AG08395 (cell line): ENCODE measurements around the gene NKAPL.
A peak's percentile ranks its signal among the peaks of the same experiment; 100 is the strongest.

ENCODE experiments used
- DNase-seq: peaks from one replicate; pipeline ENCODE4 v3.0.0; 2012; ENCODE audit warnings: mixed read lengths, low spot score

Gene NKAPL

DNA sequence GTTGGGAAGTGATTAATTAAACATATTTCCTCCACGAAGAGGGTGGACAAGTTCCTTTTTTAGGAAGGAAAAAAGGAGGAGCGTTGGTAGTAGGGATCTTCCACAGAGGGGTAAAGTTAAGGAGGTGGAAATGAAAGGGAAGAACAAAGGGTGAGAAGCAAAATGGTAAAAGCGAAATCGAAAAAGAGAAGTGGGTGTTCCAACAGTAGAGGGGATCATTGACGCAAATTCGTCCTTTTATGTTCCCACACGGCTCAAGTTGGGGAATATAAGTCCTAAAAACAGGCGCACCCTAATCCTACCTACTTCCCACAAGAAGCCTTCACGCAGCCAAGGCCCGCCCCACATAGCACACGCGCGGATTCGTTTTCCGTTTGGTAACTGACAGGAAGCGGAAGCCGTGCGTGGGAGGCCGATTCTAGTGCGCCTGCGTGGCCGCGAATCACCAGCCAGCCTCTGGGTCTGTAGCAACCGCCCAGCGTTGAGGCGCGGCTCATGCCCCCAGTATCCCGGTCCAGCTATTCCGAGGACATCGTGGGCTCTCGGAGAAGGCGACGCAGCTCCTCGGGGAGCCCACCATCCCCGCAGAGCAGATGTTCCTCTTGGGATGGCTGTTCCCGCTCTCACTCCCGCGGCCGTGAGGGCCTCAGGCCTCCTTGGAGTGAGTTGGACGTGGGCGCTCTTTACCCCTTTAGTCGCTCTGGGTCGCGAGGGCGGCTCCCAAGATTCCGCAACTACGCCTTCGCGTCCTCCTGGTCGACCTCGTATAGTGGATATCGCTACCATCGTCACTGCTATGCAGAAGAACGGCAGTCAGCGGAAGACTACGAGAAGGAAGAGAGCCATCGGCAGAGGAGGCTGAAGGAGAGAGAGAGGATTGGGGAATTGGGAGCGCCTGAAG is at the start of gene NKAPL:
NKAPL (plus strand) TSS at position 421 of the 901 bp plus-strand sequence; CDS start at position 496, 75 bp downstream.
- peak; percentile 56 for DNase-seq

DNA sequence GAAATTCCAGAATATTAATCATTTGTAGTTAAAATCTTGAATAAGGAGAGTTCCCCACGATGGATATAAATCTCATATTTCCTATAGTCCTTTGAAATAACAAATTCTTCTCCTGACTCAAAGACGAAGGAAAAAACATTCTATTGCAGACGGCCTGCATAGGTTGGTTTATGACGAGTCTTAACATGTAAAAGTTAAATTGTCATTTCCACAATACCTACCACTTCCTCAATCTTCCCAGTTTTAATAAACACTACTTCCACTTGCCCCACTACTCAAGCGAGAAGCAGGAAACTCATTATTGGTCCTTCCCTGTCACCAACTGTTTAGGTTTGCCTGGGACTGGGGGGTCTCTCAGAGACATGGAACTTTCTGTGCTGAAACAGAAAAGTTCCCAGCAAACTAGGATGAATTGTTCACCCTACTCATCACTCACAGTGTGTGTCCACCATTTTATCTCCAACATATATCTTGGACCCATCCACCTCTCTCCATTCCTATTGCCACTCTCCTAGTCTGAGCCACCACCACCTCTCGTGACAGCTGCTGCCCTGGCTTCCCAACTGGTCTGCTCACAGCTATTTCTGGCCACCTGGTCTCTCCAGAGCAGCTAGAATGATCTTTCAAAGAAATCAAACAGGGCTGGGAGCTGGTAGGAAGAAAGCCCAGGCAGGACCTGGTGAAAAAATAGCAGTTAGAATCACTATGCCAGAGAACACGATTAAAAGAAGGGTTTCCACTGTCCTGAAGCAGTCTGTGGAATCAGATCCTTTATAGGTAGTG is 49.2 kb upstream of the NKAPL start:
- no peak for DNase-seq

DNA sequence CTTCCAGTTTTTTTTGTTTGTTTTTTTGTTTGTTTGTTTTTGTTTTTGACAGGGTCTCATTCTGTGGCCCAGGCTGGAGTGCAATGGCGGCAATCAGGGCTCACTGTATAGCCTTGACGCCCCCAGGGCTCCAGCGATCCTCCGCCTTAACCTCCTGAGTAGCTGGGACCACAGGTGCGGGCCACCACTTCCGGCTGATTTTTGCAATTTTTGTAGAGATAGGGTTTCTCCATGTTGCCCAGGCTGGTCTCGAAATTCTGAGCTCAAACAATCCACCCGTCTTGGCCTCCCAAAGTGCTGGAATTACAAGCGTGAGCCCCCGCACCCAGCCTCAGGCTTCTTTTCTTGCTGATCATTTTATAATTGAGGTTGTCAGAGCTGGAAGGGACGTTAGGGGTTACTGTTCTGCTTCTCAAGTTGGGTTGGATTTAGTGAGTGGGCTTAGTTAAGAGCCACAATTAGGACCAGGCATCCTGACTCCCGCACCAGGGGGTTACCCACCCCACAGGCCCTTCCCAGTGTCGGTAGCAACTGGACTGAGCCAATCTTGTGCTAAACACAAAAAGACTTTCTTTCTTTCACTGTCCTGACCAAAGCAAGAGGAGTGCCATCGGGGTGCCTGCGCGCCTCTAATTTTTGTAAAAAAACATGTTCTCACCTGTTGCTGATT is 47.1 kb upstream of the NKAPL start:
- no peak for DNase-seq

DNA sequence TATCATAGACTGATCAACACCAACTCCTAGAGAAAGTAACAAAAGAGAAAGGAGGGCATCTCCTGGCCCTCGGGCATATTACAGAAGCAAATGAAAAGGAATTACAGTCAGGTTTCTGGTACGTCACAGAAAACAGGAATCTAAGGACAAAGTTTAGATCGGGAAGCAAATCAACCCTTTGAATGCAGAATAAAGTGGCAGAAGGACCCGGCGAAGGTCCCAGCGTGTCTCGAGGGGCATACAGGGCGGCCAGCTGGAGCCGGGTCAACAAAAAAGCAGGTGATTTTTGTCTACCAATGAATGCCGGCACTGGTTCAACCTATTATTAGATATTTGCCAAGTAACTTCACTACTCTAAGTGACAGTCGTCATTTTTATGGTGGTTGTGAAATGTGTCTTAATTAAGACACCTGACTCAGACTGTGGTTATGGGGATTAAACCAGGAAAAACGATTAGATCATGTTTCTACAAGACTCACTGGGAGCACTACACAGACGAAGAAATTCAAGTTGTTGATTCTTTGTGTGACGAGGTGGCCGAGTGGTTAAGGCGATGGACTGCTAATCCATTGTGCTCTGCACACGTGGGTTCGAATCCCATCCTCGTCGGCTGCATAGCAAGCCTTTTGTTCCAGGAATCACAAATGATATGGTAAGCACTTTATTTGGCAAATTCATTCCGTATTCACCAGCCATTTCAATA is 46.4 kb upstream of the NKAPL start:
- DNase-seq, result peak; percentile 66

DNA sequence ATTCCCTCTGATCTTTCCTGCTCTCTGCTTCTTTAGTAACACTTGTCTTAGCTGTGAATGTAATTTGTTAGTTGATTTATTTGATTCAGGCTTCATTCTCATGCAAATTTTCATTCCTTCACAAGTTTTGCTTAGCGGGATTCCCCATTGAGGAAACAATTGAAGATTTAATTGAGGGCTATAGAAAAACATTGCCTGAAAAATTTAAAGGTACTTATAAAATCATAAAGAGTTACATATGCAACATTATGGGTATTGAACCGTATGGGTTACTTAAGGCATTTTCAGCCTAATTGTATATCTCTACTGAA is 45.9 kb upstream of the NKAPL start:
- DNase-seq, result no peak

DNA sequence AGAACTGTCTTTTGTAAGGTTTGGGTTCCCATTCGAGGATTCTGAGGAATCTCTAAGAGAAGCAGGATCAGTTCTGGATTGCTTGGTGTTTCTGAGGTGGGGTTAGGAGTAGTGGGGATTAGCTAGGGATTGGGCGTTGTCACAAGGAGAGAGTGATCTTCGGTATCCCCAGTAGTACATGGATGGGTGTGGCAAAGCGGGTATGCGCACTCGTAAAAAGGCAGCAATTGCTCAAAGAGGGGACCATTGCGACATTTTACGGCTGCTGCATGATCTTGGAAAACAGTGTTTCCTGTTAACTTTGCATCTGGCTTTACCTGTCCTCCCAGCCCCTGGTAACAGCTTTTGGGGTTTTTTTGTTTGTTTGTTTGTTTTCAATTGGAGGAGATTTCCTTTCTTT is 43.7 kb upstream of the NKAPL start:
- DNase-seq, result no peak

DNA sequence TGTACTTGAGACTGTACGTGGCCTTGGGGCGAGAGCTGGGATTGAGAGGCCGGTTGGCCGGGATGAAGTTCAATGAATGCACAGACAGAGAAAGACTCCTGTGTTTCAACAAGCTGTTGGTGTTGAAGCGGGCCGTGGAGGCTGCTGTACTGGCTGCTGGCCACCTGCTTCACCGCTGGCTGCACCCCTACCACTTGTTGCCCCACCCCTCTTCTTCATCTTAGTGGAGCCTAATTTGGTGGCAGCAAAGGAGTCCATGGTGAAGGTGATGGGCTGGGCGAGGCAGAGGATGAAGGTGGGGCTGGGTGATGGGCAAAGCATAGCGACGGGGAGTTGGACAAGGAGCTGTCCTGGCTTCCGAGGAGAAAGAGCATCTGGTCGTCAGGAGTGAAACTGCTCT is 41.2 kb upstream of the NKAPL start:
- no peak for DNase-seq

DNA sequence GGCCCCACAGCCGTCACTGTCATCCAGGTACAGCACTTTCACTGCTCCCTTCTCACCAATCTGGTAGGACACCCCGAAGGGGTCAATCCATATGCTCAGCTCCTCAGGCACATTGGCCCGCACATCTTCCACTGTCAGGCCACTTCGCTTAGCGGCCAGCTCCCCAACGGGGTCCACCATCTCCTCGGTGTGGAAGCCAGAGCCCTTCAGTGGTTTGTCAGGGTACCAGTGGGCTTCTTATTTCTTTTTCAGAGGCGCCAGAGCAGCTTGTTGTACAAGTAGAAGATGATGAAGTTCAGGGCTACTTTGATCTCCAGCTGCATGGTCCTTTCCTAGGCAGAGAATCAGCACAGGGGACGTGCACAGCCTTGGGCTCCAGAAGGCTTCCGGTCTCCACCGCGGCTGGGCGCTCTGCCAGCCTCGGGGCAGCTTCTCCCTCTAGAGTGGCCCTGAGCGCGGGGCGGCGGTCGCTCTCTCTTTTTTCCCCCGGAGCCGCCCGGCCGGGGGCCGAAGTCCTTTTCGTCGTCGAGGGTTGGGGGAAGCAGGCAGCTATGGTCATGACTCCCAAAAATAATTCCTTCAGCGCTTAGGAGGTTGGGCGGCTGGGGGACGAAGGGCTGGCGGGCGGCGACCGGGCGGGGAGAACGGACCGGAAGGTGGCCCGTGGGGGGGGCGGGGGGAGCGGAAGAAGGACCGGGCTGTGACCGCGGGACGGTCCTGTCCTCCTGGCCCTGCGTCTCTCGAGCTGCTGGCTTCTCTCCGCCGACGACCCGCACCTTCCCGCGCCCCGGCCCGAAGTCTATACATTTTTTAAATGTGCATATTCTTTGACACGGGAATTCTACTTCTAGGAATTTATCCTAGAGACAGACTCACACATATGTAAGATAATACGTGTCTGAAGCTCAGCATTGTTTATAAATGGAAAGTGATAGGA is 40.5 kb upstream of the NKAPL start:
- peak; percentile 82 for DNase-seq

DNA sequence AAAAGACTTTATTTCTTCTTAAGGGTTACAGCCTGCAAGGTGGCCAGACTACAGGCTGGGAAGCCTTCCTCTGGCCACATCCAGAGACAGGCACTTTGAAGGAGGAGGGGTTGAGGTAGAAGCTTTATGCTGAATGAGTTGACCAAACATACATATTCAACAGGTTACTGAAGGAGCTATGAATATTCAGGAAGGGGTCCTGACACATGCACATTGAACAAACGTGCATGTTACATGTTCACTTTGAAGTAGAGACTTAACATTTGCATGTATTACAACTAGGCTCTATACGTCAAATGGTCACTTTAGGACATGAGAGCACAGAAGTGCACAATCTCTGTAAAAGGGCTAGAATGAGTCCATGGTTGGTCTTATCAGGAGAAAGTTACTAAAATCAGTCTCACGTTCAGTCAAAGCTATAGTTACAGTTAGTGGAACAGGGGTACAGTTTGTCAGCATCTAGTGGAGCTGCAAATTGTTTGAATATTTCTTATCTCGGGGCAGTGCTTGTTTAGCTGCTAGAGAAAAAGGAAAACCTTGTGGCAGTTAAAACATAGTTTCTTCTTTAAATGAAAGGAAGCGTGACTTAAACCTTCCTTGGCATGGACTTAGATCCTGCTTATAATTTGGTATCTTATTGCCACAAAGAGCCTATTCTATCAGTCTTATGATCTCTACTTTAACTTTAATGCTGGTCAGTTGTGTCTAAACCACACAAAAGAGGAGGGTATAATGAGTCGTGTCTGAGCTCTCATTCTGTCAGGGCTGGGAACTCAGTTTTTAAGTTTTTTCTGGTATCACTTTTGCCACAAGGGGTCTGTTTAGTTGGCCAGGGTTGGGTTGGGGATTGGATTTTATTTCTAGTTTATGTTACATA is 38.6 kb upstream of the NKAPL start:
- no peak for DNase-seq

DNA sequence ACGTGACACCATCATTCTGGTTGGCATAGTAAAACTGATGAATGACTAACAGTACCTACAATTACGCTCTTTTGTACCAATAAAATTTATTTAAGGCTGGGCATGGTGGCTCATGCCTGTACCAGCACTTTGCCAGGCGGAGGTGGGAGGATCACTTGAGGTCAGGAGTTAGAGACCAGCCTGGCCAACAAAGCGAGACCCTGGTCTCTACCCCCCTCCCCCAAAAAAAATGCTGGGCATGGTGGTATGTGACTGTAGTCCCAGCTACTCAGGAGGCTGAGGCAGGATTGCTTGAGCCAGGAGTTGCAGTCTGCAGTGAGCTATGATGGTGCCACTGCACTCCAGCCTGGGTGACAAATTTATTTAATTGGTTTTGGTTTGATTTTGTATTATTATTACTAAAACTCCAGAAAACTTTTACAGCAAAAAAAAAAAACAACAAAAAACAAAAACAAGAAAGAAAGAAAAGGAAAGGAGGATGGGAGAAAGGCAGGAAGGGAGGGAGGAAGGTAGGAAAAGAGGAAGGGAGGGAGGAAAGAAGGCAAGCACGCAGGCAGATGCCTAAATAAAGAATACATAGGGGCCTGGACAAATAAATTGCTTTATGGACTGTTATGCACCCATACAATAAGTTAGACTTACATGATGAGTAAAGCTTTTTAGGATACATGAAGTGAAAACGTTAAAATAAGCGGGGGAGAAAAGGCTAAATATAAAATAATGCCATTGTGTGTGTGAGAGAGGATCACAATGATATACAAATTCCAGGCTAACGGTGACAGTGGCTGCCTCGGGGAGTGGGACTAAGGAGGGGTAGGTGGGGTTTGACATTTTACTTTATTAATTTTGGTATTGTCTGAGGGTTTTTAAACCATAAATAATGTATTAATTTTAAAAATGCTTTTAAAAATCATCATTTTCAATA is 34.7 kb upstream of the NKAPL start:
- DNase-seq, result no peak

DNA sequence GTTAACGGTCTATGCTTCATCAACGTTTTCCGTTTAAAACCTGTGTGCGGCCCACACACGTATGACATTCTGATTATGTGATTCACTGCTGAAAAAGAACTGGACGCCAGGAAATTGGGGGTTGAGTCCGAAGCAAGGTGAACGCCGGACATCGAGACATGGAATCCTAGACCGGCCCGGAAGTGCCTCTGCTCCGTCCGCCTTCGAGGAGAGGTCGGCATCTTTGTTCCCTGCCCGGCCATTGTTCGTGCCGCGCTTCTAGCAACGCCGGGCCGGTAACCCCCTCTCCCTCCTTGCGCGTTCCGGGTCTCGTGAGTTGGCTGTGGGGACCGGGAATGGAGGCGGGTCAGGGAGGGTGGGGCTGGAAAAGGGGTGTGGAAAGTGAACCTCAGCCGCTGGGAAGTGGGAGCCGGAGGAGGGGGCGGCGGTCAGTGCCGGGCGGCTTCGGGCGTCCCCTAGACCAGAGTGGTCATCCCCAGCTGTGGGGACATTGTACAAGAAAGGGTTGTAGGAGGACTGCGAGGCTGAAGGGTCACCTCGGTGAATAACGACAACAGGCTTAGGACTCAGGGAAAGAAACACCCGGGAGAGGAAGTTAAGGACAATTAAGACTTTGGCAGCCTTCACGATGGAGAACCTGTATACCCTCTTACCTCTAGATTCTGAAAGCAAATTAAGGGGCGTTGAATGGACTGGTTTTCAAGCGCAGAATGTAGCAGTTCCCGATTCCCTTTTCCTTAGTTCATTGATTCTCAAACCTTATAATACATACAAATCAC is 33.9 kb upstream of the NKAPL start, which contains the start of gene ZSCAN9:
ZSCAN9 (plus strand) TSS at position 220 of the 779 bp plus-strand sequence. CDS start 1,810 bp downstream, outside the sequence.
- peak; percentile 85 for DNase-seq

DNA sequence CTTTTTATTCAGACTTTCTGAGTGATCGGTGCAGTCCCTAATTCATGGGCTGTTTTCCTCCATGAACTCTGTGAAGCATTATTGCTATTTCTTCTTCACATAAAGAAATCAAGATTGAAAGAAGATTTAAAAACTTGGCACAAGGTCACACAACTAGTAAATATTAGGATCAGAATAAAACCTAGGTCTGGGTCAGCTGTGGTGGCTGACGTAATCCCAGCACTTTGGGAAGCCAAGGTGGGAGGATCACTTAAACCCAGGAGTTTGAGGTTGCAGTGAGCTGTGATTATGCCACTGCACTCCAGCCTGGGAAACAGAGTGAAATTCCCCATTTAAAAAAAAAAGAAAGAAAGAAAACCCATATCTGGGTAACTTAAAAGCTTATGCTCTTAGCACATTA is 32.6 kb upstream of the NKAPL start:
- no peak for DNase-seq

DNA sequence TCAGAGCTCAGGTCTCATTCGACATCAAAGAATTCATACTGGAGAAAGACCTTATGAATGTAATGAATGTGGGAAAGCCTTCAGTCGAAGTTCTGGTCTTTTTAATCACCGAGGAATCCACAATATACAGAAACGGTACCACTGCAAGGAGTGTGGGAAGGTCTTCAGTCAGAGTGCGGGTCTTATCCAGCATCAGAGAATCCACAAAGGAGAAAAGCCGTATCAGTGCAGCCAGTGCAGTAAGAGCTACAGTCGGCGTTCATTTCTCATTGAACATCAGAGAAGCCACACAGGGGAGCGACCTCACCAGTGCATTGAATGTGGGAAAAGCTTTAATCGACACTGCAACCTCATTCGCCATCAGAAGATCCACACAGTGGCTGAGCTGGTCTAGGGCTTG is 26.3 kb upstream of the NKAPL start:
- DNase-seq, result no peak

DNA sequence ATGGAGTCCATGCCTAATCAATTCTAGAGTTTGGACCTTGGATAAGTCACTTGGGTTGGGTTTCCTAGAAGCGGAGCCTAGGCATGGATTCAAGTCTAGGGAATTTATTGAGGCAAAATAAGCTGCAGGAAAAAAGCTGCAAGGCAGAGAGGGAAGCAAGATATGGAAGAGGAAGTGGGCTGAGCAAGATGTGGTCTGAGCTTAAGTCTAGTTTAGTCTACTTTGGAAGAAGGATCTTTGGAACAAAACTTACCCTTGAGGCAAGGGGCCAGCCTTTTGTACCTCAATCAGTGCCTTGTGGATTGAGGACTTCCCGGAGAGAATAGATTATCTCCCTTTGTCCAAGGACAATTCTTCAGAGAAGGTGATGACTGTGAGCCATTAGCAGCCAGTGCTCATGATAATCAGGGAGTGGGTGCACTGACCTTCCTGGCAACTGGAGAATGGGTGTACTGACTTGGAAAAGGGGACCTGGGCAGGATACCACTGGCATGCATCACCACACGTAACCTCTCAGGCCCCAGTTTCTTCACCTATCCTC is 23.1 kb upstream of the NKAPL start:
- no peak for DNase-seq

DNA sequence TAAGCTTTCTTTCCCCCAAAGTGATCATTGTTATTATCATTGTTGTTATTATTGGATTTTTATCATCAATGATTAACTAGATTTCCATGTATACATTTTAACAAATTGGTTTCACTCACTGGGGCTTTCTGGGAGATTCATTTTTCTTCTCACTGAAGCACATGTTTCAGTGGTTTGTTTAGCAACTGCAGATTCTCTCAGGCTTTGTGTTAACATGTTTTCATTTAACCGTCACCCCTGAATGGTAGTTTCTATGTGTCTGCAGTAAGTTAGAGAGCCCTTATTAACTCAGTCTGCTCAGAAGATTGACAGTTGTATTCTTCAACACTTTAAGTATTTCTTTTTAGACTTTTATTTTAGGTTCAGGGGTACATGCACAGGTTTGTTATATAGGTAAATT is 19.5 kb upstream of the NKAPL start:
- DNase-seq, result no peak

DNA sequence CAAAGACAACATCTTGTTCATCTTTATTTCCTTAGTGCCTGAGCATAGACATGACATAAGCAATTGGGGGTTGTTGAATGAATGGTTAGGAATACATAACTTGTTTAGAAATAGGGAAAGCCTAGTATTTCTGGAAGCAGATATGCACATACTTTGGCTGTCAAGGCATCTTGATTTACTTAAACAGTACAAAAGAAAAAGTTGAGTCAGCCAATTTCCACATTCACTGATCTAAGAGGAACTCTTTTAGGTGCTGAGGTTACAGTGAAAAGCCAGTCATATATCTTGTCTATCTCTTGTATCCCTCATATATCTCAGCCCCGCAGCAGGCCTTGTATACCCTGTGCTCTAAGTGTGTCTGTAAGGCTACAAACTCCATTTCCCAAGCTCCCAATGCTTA is 18.6 kb upstream of the NKAPL start:
- DNase-seq, result no peak

DNA sequence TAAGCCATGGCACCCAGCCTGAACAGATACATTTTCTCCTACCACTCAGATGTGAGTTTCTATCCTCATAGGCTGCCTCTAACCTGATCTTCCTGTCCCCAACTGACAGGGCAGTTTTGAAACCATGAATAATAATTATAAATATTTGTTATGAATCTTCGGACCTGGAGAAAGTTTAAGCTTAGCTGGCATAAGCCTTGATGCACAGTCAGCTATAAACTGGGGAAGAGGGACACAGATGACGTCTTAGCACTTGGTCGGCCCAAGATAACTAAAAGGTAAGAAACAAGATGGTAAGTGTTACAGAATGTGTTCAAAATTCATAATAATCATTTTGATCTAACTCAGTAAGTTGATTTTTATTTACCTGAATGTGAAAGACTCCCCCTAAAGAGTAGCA is 15.2 kb upstream of the NKAPL start:
- no peak for DNase-seq
